ENCODE results near the gene PPIF.
A peak's percentile ranks its signal among the peaks of the same experiment; 100 is the strongest.

PPIF gene

GRCh38 chr10:79313911-79314439, 33.3 kb upstream of the PPIF start:
- DNase-seq (ENCODE audit: low read depth in 2 of 2) = no peak

GRCh38 chr10:79314761-79315601, 32.3 kb upstream of the PPIF start:
- no peak for DNase-seq (ENCODE audit: low read depth in 2 of 2)

DNA sequence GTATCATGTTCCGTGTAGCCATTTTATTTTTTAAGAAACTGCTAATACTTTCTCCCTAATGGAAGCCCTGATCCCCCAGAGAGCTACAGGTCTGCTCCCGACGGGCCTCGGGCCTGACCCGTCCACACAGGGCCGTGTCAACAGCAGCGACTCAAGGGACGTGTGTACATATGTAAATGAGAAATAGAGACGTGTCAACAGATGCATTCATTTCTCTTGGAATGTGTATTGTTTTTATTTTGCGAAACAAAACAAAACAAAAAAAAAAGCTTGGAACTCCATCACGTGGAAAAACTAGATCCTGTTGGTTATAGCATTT, 31.7 kb upstream of the PPIF start:
- DNase-seq (ENCODE audit: low read depth in 2 of 2) = no peak

DNA sequence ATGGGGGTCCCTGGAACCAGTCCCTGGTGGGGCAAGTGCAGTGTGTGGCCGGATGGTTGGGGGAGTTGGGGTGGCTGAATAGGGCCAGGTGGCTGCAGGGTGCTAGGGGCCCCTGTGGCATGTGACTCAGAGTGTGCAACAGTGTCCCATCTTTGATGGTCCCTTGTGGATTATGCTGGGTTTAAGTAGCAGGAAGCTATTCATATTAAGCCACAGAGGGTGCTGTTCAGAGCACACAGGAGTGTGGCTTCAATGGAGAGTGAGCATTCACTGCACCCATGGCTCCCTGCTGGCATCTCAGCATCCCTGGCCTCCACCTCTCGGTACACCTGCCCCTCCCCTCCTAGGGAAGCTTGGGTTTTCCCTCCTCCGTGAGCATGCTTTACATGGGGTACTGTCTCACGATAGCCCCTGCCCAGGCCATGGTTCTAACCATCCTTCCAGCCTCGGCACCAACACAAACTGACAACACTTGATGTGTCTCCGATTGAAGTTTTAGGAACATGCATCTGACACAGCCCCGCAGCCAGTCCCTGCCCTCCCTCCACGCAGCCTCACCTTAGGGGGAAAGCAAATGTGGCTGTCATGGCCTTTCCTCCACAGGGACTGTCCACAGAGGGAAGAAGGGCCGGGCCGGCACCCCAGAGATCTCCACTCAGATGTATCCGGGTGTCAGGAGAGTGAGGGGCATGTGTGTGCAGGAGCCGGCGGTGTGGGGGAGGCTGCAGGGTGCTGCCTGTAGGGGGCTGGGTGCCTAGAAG, 30.4 kb upstream of the PPIF start:
- no peak for DNase-seq (ENCODE audit: low read depth in 2 of 2)

- DNase-seq (ENCODE audit: low read depth in 2 of 2) = no peak
Measured at GRCh38 chr10:79318369-79318768, 28.9 kb upstream of the PPIF start.

DNA sequence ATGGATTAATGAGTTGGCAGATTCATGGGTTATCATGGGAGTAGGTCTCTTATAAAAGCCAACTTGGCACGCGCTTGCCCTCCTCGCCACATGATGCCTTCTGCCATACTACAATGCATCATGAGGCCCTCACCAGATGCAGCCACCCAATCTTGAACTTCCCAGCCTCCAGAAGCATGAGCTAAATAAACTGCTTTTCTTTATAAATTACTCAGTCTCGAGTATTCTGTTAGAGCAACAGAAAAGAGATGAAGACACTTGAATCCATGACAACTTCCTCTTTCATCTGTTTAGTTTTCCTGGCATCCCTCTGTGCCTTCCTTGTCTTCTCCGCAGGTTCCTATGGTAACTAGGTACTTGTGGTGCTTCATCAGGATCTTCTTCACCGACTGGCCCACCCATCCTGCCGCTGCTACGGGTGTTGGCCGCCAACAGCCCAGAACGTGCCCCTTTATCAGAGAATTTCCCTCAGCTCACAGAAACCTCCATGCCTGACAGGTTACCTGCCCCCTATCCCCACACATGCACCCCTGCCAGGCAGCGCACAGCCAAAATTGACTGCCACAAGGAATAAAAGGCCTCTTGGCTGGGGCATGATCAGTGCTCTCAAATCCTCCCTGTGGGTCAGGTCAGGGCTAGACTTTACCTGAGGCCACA, 28.0 kb upstream of the PPIF start:
- no peak for DNase-seq (ENCODE audit: low read depth in 2 of 2)

DNA sequence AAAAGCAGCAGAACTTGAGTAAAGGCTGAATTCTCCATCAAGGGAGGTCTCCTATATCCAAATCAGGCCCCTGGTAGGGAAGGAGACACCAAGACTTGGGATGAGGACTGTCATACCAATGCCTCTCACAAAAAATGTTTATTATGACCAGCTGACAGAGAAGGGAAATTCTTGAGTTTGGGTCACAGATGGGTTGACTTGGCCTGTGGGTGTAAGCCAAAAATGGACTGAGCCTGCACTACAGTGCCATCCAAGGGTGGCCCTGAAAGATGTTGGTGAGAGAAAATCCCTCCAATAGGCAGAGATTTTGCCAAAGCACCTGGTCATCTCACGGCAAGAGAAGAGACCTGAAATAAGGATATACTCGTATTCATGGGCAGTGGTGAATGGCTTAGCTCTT, 27.0 kb upstream of the PPIF start:
- no peak for DNase-seq (ENCODE audit: low read depth in 2 of 2)

- no peak for DNase-seq (ENCODE audit: low read depth in 2 of 2)
Measured at GRCh38 chr10:79320820-79321493, 26.3 kb upstream of the PPIF start.

DNA sequence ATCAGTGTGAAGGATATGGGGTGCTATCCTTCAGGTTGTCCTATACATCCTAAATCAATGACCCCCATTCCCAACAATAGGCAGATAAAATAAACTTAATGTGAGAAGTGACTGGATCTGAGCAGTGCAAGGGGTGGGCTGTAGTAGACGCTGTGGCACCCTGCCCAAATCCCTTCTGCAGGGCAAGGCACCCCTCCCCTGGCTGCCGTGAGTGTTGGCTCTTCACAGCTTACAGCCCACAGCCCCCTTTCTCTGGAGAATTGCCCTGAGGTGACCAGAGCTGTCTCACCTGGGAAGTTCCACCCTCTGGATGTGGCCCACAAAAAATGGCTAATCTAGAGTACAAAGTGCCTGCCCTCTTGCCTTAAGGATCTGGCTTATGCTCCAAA, 25.8 kb upstream of the PPIF start:
- no peak for DNase-seq (ENCODE audit: low read depth in 2 of 2)

DNA sequence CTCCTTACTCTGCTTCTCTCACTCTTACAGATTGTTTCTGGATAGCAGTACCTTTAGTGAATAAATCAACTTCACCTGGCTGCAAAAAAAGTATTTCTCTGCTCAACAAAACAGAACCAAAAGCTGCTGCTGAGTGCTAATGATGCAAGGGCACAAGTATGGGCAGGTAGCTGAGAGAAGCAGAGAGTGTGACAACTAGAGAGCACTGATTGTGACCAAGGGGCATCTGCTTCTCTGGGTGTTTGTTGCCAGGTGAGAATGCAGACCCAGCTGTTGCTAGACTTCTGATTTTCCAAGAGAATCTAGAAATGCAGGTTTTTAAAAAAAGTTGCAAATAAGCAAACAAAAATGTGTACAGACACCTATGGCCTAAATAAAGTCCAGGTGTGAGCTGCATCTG, 25.3 kb upstream of the PPIF start:
- DNase-seq (ENCODE audit: low read depth in 2 of 2) = no peak

GRCh38 chr10:79322616-79323543, 24.4 kb upstream of the PPIF start:
- peak; percentile 41 to 68 for DNase-seq (ENCODE audit: low read depth in 2 of 2)

DNA sequence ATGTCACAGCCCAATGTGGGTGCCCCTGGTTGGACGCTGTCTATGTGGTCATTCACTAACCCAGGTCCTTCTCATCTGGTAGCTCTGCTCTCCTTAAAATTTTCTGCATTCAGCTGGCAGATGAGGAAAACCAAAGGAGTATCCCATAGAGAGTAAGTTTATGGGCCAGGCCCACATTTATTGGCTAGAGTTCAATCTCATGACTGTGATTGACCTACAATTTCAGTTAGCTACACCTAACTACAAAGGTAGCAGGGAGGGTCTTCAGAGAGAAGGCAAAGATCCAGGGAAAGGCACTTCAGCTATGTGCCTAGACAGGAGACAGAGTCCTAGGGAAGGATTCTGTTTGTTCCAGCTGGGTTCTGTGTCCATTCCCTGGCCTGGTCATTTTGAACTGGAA, 23.7 kb upstream of the PPIF start:
- DNase-seq (ENCODE audit: low read depth in 2 of 2) = no peak

- DNase-seq (ENCODE audit: low read depth in 2 of 2) = no peak
Measured at GRCh38 chr10:79324032-79324695, 23.1 kb upstream of the PPIF start.

GRCh38 chr10:79326361-79327089, 20.7 kb upstream of the PPIF start:
- no peak for DNase-seq (ENCODE audit: low read depth in 2 of 2)

DNA sequence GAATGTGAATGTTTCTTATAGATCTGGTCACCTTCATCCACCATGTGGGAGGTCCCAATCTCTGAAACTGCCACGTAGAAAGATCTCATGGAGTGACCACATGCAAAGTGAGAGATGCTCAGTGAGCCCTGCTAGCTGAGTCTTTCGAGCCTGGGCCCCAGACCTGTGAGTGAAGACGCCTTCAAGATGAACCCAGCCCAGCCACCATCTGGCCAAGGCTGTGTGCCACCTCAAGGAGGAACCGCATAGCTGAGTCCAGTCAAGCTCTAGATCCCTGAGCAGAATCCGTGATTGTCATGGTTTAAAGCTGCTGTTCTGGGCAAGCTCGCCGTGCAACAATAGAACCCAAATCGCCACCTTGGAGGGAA, 20.2 kb upstream of the PPIF start:
- no peak for DNase-seq (ENCODE audit: low read depth in 2 of 2)

DNA sequence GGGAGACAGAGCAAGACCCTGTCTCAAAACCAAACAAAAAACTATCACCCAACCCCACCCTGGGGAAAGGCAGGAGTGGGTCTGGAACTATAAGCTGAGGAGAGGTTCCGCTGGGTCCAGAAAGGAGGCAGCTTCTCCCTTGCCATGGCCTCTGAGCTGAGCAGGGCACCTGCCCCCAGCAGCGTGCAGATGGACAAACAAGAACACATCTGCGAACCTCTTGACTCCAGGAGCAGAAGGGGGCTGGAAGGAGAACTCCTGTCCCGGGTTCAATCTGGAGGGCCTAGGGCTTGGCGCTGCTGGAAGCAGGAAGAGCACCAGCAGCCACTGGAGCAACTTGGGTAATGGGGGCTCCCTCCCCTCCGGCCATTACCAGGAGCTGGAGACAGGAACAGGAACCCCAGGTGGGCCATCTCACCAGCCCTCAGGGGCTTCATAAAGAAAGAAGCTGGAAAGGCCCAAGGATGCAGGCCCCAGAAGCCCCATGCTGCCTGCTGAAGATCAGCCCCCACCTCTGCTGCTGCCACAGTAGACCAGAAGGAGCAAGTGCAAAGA, 19.0 kb upstream of the PPIF start:
- no peak for DNase-seq (ENCODE audit: low read depth in 2 of 2)

- DNase-seq (ENCODE audit: low read depth in 2 of 2) = no peak
Measured at GRCh38 chr10:79328737-79329504, 18.3 kb upstream of the PPIF start.

- no peak for DNase-seq (ENCODE audit: low read depth in 2 of 2)
Measured at GRCh38 chr10:79329529-79329928, 17.7 kb upstream of the PPIF start.

DNA sequence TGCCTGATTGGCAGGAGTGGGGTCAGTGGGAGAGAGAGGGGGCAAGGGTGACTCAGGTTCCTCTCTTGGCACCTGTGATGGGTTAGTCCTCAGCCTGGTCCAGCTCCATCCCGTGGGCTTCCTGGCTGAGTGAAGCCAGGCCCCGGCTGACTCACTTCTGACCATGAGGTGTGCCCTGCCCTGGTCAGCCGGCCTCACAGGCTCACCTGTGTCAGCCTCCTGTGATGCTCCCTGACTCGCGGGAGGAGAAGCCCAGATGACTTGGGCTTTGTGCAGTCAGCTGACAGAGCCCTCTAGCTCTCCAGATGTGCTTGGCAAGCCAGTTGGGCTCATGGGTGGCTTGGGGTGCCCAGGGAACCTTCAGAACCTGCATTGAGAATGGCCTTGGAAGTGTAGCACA, 16.0 kb upstream of the PPIF start:
- DNase-seq (ENCODE audit: low read depth in 2 of 2) = no peak
